ENCODE data around the gene NT5C3A. TPM values are rescaled to one million over a fixed set of nuclear protein-coding genes. Genes with fewer than 3 reads are reported as not detected.
A peak's percentile ranks its signal among the peaks of the same experiment; 100 is the strongest.

The NT5C3A gene
- total RNA-seq, 6 experiments from 2014 or later = 15.3 to 19.4 (median 16.4) TPM

- peaks cover 52% of the 10 kb centered on the region for H3K4me1 Mint-ChIP-seq (ENCODE audit: low read depth)
- no peak overlapping the region for H3K4me3 Mint-ChIP-seq
- H3K36me3 Mint-ChIP-seq (ENCODE audit: low read depth) = no peaks in the 10 kb centered on the region
- no peak for DNase-seq
- no peak for TF ChIP-seq CTCF (IDR thresholded peaks at IDR 0.05)
- H3K9me3 Mint-ChIP-seq = no peaks in the 10 kb centered on the region
- no peaks in the 10 kb centered on the region for H3K27me3 Mint-ChIP-seq (ENCODE audit: insufficient read depth)
- no peak overlapping the region for H3K27ac Mint-ChIP-seq
These were observed 17.6 kb downstream of the NT5C3A start for GRCh38 chr7:33044986-33045385.

- Mint-ChIP-seq H3K4me1 (ENCODE audit: low read depth) (peaks cover 51% of the 10 kb centered on the region), H3K4me3 (no peak overlapping the region), H3K27ac (no peak overlapping the region), H3K27me3 (ENCODE audit: insufficient read depth) (no peaks in the 10 kb centered on the region), H3K36me3 (ENCODE audit: low read depth) (no peaks in the 10 kb centered on the region), H3K9me3 (no peaks in the 10 kb centered on the region)
- TF ChIP-seq CTCF (IDR thresholded peaks at IDR 0.05) = no peak
- no peak for DNase-seq
These were observed 18.2 kb downstream of the NT5C3A start for GRCh38 chr7:33044401-33044718.

GRCh38 chr7:33043501-33044400 lies 18.8 kb downstream of the NT5C3A start:
- no peak for TF ChIP-seq CTCF (IDR thresholded peaks at IDR 0.05)
- H3K4me1 Mint-ChIP-seq (ENCODE audit: low read depth) = peaks cover 48% of the 10 kb centered on the region
- no peak overlapping the region for H3K4me3 Mint-ChIP-seq
- H3K9me3 Mint-ChIP-seq = no peaks in the 10 kb centered on the region
- H3K27ac Mint-ChIP-seq = peak overlapping the region; percentile 37
- no peak for DNase-seq
- no peaks in the 10 kb centered on the region for H3K27me3 Mint-ChIP-seq (ENCODE audit: insufficient read depth)
- no peaks in the 10 kb centered on the region for H3K36me3 Mint-ChIP-seq (ENCODE audit: low read depth)

- H3K9me3 Mint-ChIP-seq = no peaks in the 10 kb centered on the region
- 0 out of 2 replicates have a peak overlapping the region, but pooled peaks have one; percentile 3 for H3K27ac Mint-ChIP-seq
- H3K4me1 Mint-ChIP-seq (ENCODE audit: low read depth) = peaks cover 61% of the 10 kb centered on the region
- no peak overlapping the region for H3K4me3 Mint-ChIP-seq
- no peak for TF ChIP-seq CTCF (IDR thresholded peaks at IDR 0.05)
- no peaks in the 10 kb centered on the region; the same call in 1 of the 2 replicates for H3K36me3 Mint-ChIP-seq (ENCODE audit: low read depth)
- H3K27me3 Mint-ChIP-seq (ENCODE audit: insufficient read depth) = no peaks in the 10 kb centered on the region
- no peak for DNase-seq
These were observed 20.7 kb downstream of the NT5C3A start for GRCh38 chr7:33041631-33042428.

- Mint-ChIP-seq H3K27ac (peak overlapping the region; percentile 58), H3K4me3 (peak overlapping the region; percentile 36; the same call in 1 of the 2 replicates)
These were observed 21.6 kb downstream of the NT5C3A start for GRCh38 chr7:33040803-33041516.

More at GRCh38 chr7:33040803-33041516, 21.6 kb downstream of the NT5C3A start:
- Mint-ChIP-seq H3K9me3 (no peaks in the 10 kb centered on the region), H3K36me3 (ENCODE audit: low read depth) (no peaks in the 10 kb centered on the region; the same call in 1 of the 2 replicates), H3K27me3 (ENCODE audit: insufficient read depth) (no peaks in the 10 kb centered on the region; the same call in 1 of the 2 replicates), H3K4me1 (ENCODE audit: low read depth) (peaks cover 66% of the 10 kb centered on the region)
- no peak for DNase-seq
- no peak for TF ChIP-seq CTCF (IDR thresholded peaks at IDR 0.05)
